ENCODE measurements around the gene MGAT4B. TPM values are rescaled to one million over a fixed set of nuclear protein-coding genes. Genes with fewer than 3 reads are reported as not detected.

MGAT4B gene
- total and polyA plus RNA-seq, 2 of the 13 experiments (the other 11 are each of a cell fraction or from before 2014, with no cell fraction given) = 93.5 to 130 TPM

DNA sequence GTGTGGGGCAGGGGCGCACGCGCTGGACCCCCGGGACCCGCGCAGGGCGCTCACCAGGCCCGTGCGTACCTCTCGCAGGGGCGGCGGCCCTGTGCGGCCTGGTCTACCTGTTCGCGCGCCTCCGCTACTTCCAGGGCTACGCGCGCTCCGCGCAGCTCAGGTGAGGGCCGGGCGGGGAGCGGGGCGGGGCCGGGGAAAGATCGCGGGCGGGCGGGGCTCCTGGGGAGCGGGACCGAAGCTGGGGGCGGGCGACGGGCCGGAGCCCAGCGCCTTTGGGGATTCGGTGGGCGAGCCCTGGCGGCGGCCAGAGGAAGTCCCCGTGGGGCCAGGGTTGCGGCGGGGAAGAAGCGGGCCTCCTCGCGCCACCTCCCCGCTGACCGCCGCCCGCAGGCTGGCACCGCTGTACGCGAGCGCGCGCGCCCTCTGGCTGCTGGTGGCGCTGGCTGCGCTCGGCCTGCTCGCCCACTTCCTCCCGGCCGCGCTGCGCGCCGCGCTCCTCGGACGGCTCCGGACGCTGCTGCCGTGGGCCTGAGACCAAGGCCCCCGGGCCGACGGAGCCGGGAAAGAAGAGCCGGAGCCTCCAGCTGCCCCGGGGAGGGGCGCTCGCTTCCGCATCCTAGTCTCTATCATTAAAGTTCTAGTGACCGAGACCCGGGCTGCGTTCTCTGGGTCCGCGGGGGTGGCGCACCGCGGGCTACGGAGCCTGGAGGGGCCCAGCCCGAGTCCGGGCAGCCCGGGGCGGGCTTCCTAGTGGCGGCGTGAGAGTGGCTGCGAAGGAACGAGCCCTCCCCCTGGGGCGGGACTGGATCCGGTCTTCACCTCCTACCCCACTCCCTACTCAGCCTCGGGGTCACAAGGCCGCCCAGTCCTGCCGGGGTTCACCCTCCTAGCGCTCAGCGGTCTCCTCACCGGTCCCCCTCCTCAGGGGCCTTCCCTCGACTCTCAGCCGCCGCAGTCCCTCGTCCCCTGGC lies 10.5 kb downstream of the MGAT4B start (continued):
- TF ChIP-seq ZNF777 (CRISPR knock-in tag; IDR thresholded peaks at IDR 0.05) (peak; percentile 81), HDAC1 (CRISPR knock-in tag; IDR thresholded peaks at IDR 0.05) (peak; percentile 10; the same call in 1 of the 2 replicates), MED8 (CRISPR knock-in tag; IDR thresholded peaks at IDR 0.05; ENCODE audit: insufficient replicate concordance) (peak; percentile 26), NONO (IDR thresholded peaks at IDR 0.05) (no peak), NONO (CRISPR knock-in tag; conservative IDR thresholded peaks at IDR 0.05) (peak; percentile 61; the same call in 1 of the 2 replicates), NR2C2 (CRISPR knock-in tag; IDR thresholded peaks at IDR 0.05; ENCODE audit: borderline replicate concordance) (peak; percentile 43; the same call in 1 of the 2 replicates), KLF9 (CRISPR knock-in tag; IDR thresholded peaks at IDR 0.05; ENCODE audit: low read depth) (no peak), HNRNPK (IDR thresholded peaks at IDR 0.05; ENCODE audit: low read depth, low read length, poor library complexity, severe bottlenecking) (peak; percentile 33), ZMYM4 (CRISPR knock-in tag; IDR thresholded peaks at IDR 0.05) (peak; percentile 30), RXRB (CRISPR knock-in tag; IDR thresholded peaks at IDR 0.05; ENCODE audit: borderline replicate concordance) (peak; percentile 23; the same call in 1 of the 2 replicates), ZNF225 (CRISPR knock-in tag; IDR thresholded peaks at IDR 0.05) (no peak), CAMTA2 (CRISPR knock-in tag; IDR thresholded peaks at IDR 0.05; ENCODE audit: borderline replicate concordance) (peak; percentile 20; the same call in 1 of the 2 replicates), AKAP8 (CRISPR knock-in tag; IDR thresholded peaks at IDR 0.05) (peak; percentile 57; the same call in 1 of the 2 replicates), ZNF644 (CRISPR knock-in tag; IDR thresholded peaks at IDR 0.05; ENCODE audit: low read depth) (no peak), TOE1 (CRISPR knock-in tag; IDR thresholded peaks at IDR 0.05) (0 out of 2 replicates have a peak, but pooled peaks have one; percentile 57), ZNF446 (CRISPR knock-in tag; IDR thresholded peaks at IDR 0.05) (0 out of 2 replicates have a peak, but pooled peaks have one; percentile 66), KLF15 (CRISPR knock-in tag; IDR thresholded peaks at IDR 0.05; ENCODE audit: borderline replicate concordance) (peak; percentile 61; the same call in 1 of the 2 replicates), MAF1 (CRISPR knock-in tag; IDR thresholded peaks at IDR 0.05; ENCODE audit: borderline replicate concordance) (0 out of 2 replicates have a peak, but pooled peaks have one; percentile 41), RAD21 (CRISPR knock-in tag; IDR thresholded peaks at IDR 0.05) (peak; percentile 94), ZFP37 (CRISPR knock-in tag; IDR thresholded peaks at IDR 0.05; ENCODE audit: borderline replicate concordance) (no peak), REXO4 (CRISPR knock-in tag; IDR thresholded peaks at IDR 0.05; ENCODE audit: borderline replicate concordance) (no peak), ETV5 (CRISPR knock-in tag; IDR thresholded peaks at IDR 0.05; ENCODE audit: borderline replicate concordance) (peak; percentile 54; the same call in 1 of the 2 replicates), ZNF329 (CRISPR knock-in tag; IDR thresholded peaks at IDR 0.05; ENCODE audit: low read depth) (peak; percentile 31; the same call in 1 of the 2 replicates), SOX5 (CRISPR knock-in tag; IDR thresholded peaks at IDR 0.05; ENCODE audit: borderline replicate concordance) (no peak), ZSCAN20 (CRISPR knock-in tag; IDR thresholded peaks at IDR 0.05; ENCODE audit: borderline replicate concordance) (peak; percentile 89)
- TF ChIP-seq, protein P1, sequence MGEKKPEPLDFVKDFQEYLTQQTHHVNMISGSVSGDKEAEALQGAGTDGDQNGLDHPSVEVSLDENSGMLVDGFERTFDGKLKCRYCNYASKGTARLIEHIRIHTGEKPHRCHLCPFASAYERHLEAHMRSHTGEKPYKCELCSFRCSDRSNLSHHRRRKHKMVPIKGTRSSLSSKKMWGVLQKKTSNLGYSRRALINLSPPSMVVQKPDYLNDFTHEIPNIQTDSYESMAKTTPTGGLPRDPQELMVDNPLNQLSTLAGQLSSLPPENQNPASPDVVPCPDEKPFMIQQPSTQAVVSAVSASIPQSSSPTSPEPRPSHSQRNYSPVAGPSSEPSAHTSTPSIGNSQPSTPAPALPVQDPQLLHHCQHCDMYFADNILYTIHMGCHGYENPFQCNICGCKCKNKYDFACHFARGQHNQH (CRISPR knock-in tag; IDR thresholded peaks at IDR 0.05) = peak; percentile 2; the same call in 1 of the 2 replicates

Measured in HepG2 (cell line).